Brain microvascular endothelial cell (primary cell): ENCODE data around the gene FAT2.
A peak's percentile ranks its signal among the peaks of the same experiment; 100 is the strongest.

Source experiments
- DNase-seq: peaks from one replicate; pipeline ENCODE4 v3.0.0-alpha.2; 2020
- H3K27ac ChIP-seq: fragments of 250-450 bp; sonication (Bioruptor Pico); 2 replicates; pipeline ENCODE4 v1.5.1; 2020; ENCODE audit warnings: mild to moderate bottlenecking, moderate library complexity
- H3K27me3 ChIP-seq: fragments of 250-450 bp; sonication (Bioruptor Pico); replicated peaks from 2 replicates; pipeline ENCODE4 v1.5.1; 2020; ENCODE audit warnings: mild to moderate bottlenecking
- H3K36me3 ChIP-seq: fragments of 250-450 bp; sonication (Bioruptor Pico); replicated peaks from 2 replicates; pipeline ENCODE4 v1.5.1; 2020; ENCODE audit warnings: mild to moderate bottlenecking
- H3K4me3 ChIP-seq: 2 replicates; pipeline ENCODE4 v1.5.1; 2011; ENCODE audit warnings: low read depth, mild to moderate bottlenecking, control low read depth, low read length, moderate library complexity
- in situ Hi-C: cut with HindIII; loops from 2 replicates; pipeline ENCODE4 v1.10.0; 2017; ENCODE audit warnings: low sequenced_read_pairs, low pct_ligation_motif_present
- TF ChIP-seq, protein P1 (sequence below): IDR thresholded peaks from 2 replicates; pipeline ENCODE4 v1.5.1; 2011; ENCODE audit warnings: low read depth, mild to moderate bottlenecking, moderate library complexity, low read length, control low read depth, inconsistent platforms; ENCODE audit errors: missing control alignments

Gene FAT2

DNA sequence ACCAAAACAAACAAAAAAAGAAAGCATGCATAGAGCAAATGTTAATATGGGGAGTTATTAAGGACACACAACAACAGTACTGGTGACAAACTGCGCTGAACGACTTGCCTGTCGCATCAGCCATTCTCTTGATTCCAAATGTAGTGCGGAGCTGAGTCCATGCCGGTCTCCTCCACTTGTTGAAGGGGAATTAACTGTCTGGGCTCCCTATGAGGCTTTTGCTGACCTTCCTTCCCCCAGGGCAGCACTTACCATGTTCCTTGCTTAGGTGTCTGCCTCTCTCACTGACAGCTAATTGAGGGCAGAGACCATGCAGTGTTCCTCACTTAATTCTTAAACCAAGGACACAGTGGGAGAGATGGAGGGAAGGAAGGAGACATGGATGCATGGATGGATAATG lies 40.8 kb upstream of the FAT2 start:
- no peak overlapping the region for H3K27ac ChIP-seq
- in situ Hi-C loops, result no loop called here
- TF ChIP-seq, protein P1, sequence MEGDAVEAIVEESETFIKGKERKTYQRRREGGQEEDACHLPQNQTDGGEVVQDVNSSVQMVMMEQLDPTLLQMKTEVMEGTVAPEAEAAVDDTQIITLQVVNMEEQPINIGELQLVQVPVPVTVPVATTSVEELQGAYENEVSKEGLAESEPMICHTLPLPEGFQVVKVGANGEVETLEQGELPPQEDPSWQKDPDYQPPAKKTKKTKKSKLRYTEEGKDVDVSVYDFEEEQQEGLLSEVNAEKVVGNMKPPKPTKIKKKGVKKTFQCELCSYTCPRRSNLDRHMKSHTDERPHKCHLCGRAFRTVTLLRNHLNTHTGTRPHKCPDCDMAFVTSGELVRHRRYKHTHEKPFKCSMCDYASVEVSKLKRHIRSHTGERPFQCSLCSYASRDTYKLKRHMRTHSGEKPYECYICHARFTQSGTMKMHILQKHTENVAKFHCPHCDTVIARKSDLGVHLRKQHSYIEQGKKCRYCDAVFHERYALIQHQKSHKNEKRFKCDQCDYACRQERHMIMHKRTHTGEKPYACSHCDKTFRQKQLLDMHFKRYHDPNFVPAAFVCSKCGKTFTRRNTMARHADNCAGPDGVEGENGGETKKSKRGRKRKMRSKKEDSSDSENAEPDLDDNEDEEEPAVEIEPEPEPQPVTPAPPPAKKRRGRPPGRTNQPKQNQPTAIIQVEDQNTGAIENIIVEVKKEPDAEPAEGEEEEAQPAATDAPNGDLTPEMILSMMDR, result no peak
- H3K4me3 ChIP-seq, result no peak overlapping the region
- no peaks in the 10 kb centered on the region for H3K36me3 ChIP-seq
- no peaks in the 10 kb centered on the region for H3K27me3 ChIP-seq
- no peak for DNase-seq

DNA sequence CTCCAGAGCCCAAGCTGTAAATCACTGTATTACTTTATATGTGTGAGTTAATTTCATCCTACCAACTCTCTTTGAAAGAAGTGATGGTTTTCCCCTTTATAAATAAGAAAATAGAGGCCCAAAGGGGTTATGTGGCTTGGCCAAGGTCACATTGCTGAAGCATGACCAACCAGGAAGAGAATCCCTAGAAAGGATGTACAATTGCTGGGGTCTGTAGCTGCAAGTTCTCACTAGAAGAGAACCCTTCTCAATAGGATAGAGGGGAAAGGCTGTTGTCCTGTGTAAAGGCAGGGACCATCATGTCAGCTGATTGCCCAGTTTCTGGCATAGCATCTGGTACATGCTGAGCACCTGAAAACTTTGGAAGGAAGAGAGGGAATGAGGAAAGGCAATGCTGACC lies 39.0 kb upstream of the FAT2 start:
- H3K27me3 ChIP-seq, result no peaks in the 10 kb centered on the region
- in situ Hi-C loops, result no loop called here
- no peak overlapping the region for H3K27ac ChIP-seq
- no peaks in the 10 kb centered on the region for H3K36me3 ChIP-seq
- no peak overlapping the region for H3K4me3 ChIP-seq
- no peak for DNase-seq
- TF ChIP-seq, protein P1, result no peak

DNA sequence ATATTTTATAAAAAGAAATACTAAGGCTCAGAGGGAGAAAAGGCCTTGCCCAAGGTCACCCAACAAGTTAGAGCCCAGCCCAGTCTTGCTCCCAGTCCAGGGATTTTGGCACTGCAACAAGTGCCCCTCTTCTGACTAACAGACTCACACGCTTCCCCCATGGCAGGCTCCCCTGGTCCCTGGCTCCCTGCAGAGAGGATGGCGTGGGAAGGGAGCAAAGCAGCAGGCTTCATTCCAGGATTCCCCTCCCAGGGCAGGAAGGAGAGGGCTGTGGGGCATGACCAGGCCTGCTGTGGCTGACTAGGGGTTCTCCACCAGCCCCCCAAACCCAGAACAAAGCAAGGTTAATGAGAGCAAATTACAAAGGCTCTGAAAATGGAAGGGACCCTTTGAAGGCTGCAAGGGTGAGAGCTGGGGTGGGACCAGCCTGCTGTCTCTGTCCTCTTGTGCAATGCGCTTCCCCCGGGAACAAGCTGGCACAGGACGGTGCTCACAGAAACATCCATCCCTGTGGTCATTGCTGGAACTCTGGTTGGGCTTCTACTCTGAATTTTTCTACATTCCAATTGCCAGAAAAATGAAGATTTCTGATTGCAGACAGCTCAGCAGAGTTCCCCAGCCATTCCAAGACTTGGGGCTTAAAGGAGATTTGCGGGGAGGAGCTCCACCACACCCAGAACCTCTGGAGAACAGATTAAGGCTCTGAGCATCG lies 37.1 kb upstream of the FAT2 start:
- Histone ChIP-seq H3K36me3 (no peaks in the 10 kb centered on the region), H3K27ac (no peak overlapping the region), H3K4me3 (no peak overlapping the region), H3K27me3 (no peaks in the 10 kb centered on the region)
- in situ Hi-C loops, result no loop called here
- TF ChIP-seq, protein P1, result no peak
- no peak for DNase-seq

DNA sequence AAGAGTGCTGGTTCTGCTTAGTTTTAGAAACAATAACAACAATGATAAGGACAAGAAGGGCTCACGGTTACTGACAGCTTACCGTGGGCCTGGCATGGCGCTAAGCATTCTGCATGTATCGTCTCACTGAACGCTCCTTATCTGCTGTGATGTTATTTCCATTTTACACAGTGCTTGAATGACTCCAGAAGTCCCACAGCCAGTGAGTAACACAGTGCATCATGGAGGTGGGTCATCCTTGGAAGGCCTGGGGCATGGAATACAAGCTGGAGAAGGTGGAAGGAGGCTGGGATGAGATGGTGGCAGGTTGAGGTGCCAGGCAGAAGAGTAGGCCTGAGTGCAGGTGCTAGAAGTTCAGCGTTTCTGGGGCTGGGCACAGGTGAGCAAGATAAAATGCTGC lies 36.5 kb upstream of the FAT2 start:
- Histone ChIP-seq H3K4me3 (no peak overlapping the region), H3K36me3 (no peaks in the 10 kb centered on the region), H3K27ac (no peak overlapping the region), H3K27me3 (no peaks in the 10 kb centered on the region)
- TF ChIP-seq, protein P1, result no peak
- peak; percentile 30 for DNase-seq
- in situ Hi-C loops, result no loop called here

DNA sequence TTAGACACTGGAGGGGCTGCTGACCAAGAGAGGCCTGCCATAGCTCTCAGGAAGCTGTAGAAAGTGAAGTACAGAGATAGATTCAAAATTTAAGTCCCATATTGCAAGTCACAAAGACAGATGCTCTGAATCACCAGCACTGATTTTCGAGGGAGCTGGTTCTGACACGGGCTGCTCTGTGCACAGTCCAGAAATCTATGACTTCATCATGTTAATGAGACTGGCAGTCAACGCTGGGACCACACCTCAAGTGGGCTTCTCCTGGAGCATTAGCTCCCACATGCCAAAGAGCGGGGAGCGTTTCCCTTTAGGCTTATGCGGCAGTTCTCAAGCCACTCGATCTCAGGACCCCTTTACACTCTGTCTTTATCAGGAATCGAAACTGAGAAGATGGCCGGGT lies 34.2 kb upstream of the FAT2 start:
- in situ Hi-C loops, result no loop called here
- TF ChIP-seq, protein P1, result no peak

DNA sequence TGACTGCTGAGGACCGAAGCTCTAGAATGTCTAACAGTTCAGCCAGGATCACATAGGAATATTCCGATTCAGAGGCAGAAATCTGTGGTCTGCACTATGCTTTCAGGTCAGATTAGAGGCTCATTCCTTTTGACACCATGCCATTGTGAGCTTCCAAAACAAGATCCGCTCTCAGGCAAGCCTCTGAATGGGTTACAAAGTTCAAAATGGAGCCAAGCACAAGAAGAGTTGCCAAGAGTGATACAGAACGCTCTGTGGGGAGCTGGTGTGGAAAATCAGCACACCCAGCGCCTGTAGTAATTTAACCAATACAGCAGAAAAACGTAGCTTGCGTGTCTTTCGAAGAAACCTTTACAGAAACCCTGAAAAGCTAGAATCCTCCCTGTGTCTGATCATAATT lies 33.3 kb upstream of the FAT2 start:
- no peaks in the 10 kb centered on the region for H3K36me3 ChIP-seq
- no peak for DNase-seq
- TF ChIP-seq, protein P1, result no peak
- peaks cover 2% of the 10 kb centered on the region for H3K27me3 ChIP-seq
- in situ Hi-C loops, result no loop called here
- H3K4me3 ChIP-seq, result no peak overlapping the region
- no peak overlapping the region for H3K27ac ChIP-seq

More for the DNA sequence above, 34.2 kb upstream of the FAT2 start:
- Histone ChIP-seq H3K36me3 (no peaks in the 10 kb centered on the region), H3K27me3 (peaks cover 2% of the 10 kb centered on the region), H3K27ac (no peak overlapping the region), H3K4me3 (no peak overlapping the region)
- no peak for DNase-seq
